Mesendoderm (in vitro differentiated cells): ENCODE results near the gene KDM4F.

Experiments used
- DNase-seq: peaks from one replicate; pipeline ENCODE4 v3.0.0; 2013
- H2AK5ac ChIP-seq: 2 replicates; pipeline ENCODE4 v1.6.1; 2013; ENCODE audit warnings: low read length, inconsistent platforms
- H2BK120ac ChIP-seq: 2 replicates; pipeline ENCODE4 v1.6.1; 2013; ENCODE audit warnings: low read depth, mild to moderate bottlenecking, low read length, moderate library complexity, mixed read lengths
- H2BK15ac ChIP-seq: replicated peaks from 2 replicates; pipeline ENCODE4 v1.6.1; 2013; ENCODE audit warnings: low read depth, mild to moderate bottlenecking, moderate library complexity
- H2BK5ac ChIP-seq: 2 replicates; pipeline ENCODE4 v1.6.1; 2013; ENCODE audit warnings: low read length, inconsistent platforms
- H3K18ac ChIP-seq: 2 replicates; pipeline ENCODE4 v1.6.1; 2013; ENCODE audit warnings: mild to moderate bottlenecking, low read length, mixed read lengths
- H3K23ac ChIP-seq: one replicate; pipeline ENCODE4 v1.6.1; 2013; ENCODE audit warnings: low read length
- H3K27ac ChIP-seq: 2 replicates; pipeline ENCODE4 v1.5.1; 2013; ENCODE audit warnings: low read depth, mild to moderate bottlenecking, inconsistent platforms, low read length, moderate library complexity
- H3K27me3 ChIP-seq: 2 replicates; pipeline ENCODE4 v1.6.1; 2013; ENCODE audit warnings: low read length, control low read depth, mild to moderate bottlenecking, inconsistent platforms; ENCODE audit not compliant: insufficient read depth, poor library complexity
- H3K36me3 ChIP-seq: 2 replicates; pipeline ENCODE4 v1.6.1; 2013; ENCODE audit warnings: low read length, inconsistent platforms; ENCODE audit not compliant: control insufficient read depth, insufficient read depth
- H3K4ac ChIP-seq: one replicate; pipeline ENCODE4 v1.6.1; 2013; ENCODE audit warnings: low read depth, mild to moderate bottlenecking, low read length, moderate library complexity
- H3K4me1 ChIP-seq: 2 replicates; pipeline ENCODE4 v1.6.1; 2013; ENCODE audit warnings: low read depth, low read length, inconsistent platforms; ENCODE audit not compliant: control insufficient read depth
- H3K4me2 ChIP-seq: 2 replicates; pipeline ENCODE4 v1.6.1; 2013; ENCODE audit warnings: low read length
- H3K4me3 ChIP-seq: 2 replicates; pipeline ENCODE4 v1.5.1; 2013; ENCODE audit warnings: mild to moderate bottlenecking, low read length
- H3K56ac ChIP-seq: one replicate; pipeline ENCODE4 v1.6.1; 2013; ENCODE audit warnings: low read length
- H3K79me1 ChIP-seq: 2 replicates; pipeline ENCODE4 v1.6.1; 2013; ENCODE audit warnings: low read length, inconsistent platforms
- H3K79me2 ChIP-seq: 2 replicates; pipeline ENCODE4 v1.6.1; 2013; ENCODE audit warnings: mild to moderate bottlenecking, low read length; ENCODE audit not compliant: control insufficient read depth, insufficient read depth
- H3K9ac ChIP-seq: 2 replicates; pipeline ENCODE4 v1.6.1; 2013; ENCODE audit warnings: low read length, inconsistent platforms
- H4K5ac ChIP-seq: one replicate; pipeline ENCODE4 v1.6.1; 2013; ENCODE audit warnings: low read length
- H4K8ac ChIP-seq: one replicate; pipeline ENCODE4 v1.6.1; 2013; ENCODE audit warnings: low read depth, mild to moderate bottlenecking, control low read depth, low read length, moderate library complexity
- WGBS: extraction: QIAGEN DNeasy Blood & Tissue Kit; methylation state at CpG from one replicate; pipeline ENCODE4 v1.1.7; 2013; ENCODE audit warnings: low lambda C conversion rate, missing lambda C conversion rate; ENCODE audit not compliant: insufficient coverage; ENCODE audit errors: extremely low coverage; 5-methylcytosine and 5-hydroxymethylcytosine counted together

KDM4F gene

DNA sequence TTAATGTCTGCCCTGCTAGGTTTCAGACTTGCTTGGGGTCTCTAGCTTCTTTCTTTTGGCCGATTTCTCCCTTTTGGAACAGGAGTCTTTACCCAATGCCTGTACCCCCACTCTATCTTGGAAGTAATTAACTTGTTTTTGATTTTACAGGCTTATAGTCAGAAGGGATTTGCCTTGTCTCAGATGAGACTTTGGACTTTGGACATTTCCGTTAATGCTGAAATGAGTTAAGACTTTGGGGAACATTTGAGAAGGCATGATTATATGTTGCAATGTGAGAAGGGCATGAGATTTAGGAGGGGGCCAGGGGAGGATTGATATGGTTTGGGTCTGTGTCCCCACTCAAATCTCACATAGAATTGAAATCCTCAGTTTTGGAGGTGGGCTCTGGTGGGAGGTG lies 5.1 kb downstream of the KDM4F start:
- Histone ChIP-seq H2AK5ac (no peak overlapping the region), H4K5ac (no peak overlapping the region), H2BK15ac (no peak overlapping the region), H3K23ac (no peak overlapping the region), H3K27me3 (no peaks in the 10 kb centered on the region), H3K4me1 (no peaks in the 10 kb centered on the region), H2BK120ac (no peak overlapping the region), H3K36me3 (no peaks in the 10 kb centered on the region), H2BK5ac (no peak overlapping the region), H3K9ac (no peak overlapping the region), H3K4ac (no peak overlapping the region), H3K79me2 (no peaks in the 10 kb centered on the region), H3K27ac (no peak overlapping the region), H4K8ac (no peak overlapping the region), H3K4me2 (no peak overlapping the region), H3K4me3 (no peak overlapping the region), H3K79me1 (no peaks in the 10 kb centered on the region), H3K56ac (no peak overlapping the region), H3K18ac (no peak overlapping the region)
- DNase-seq = no peak
- no CpG with 5 or more reads among the region's 2 CpGs for WGBS

GRCh38 chr11:95055283-95055897 lies 6.2 kb downstream of the KDM4F start:
- no peaks in the 10 kb centered on the region for H3K27me3 ChIP-seq
- H3K56ac ChIP-seq = no peak overlapping the region
- no peak overlapping the region for H2BK120ac ChIP-seq
- H3K79me2 ChIP-seq = no peaks in the 10 kb centered on the region
- H3K23ac ChIP-seq = no peak overlapping the region
- H3K4me2 ChIP-seq = no peak overlapping the region
- H3K79me1 ChIP-seq = no peaks in the 10 kb centered on the region
- H4K8ac ChIP-seq = no peak overlapping the region
- no peaks in the 10 kb centered on the region for H3K36me3 ChIP-seq
- no peak overlapping the region for H3K18ac ChIP-seq
- no peak overlapping the region for H2BK15ac ChIP-seq
- no peak for DNase-seq
- no peak overlapping the region for H2BK5ac ChIP-seq
- no peak overlapping the region for H3K27ac ChIP-seq
- H3K4ac ChIP-seq = no peak overlapping the region
- H3K9ac ChIP-seq = no peak overlapping the region
- H3K4me3 ChIP-seq = no peak overlapping the region
- no peak overlapping the region for H4K5ac ChIP-seq
- H2AK5ac ChIP-seq = no peak overlapping the region
- H3K4me1 ChIP-seq = no peaks in the 10 kb centered on the region
- WGBS = no CpG with 5 or more reads among the region's 2 CpGs

DNA sequence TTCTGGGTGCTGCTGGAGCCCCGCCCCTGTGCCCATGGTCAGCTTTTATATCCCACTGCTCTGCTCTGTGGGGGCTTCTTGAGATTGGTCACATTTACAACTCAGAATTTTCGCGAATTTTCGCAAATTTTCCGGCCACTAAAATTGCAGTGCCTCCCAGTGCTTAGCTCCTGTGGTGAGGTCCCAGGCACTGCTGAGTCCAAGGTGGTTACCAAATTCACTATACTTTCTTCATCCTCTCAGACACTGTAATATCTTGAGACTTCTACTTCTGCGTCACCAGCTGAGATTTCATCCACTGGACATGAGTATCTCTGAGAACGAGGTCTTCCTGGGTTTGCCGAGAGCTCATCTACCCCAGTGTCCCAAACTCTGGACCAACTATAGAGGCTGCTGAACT lies 8.7 kb downstream of the KDM4F start:
- Histone ChIP-seq H3K79me2 (no peaks in the 10 kb centered on the region), H3K27ac (no peak overlapping the region), H3K79me1 (no peaks in the 10 kb centered on the region), H2BK15ac (no peak overlapping the region), H2AK5ac (no peak overlapping the region), H3K36me3 (no peaks in the 10 kb centered on the region), H3K23ac (no peak overlapping the region), H3K18ac (no peak overlapping the region), H2BK120ac (no peak overlapping the region), H3K4ac (no peak overlapping the region), H3K56ac (no peak overlapping the region), H4K5ac (no peak overlapping the region), H3K4me3 (no peak overlapping the region), H3K27me3 (no peaks in the 10 kb centered on the region), H4K8ac (no peak overlapping the region), H2BK5ac (no peak overlapping the region), H3K9ac (no peak overlapping the region), H3K4me1 (no peaks in the 10 kb centered on the region), H3K4me2 (no peak overlapping the region)
- no peak for DNase-seq
- no CpG with 5 or more reads among the region's 8 CpGs for WGBS

- H3K9ac ChIP-seq = no peak overlapping the region
- no peaks in the 10 kb centered on the region for H3K36me3 ChIP-seq
- H3K4ac ChIP-seq = no peak overlapping the region
- H4K5ac ChIP-seq = no peak overlapping the region
- H3K27me3 ChIP-seq = no peaks in the 10 kb centered on the region
- H2BK5ac ChIP-seq = no peak overlapping the region
- no CpG with 5 or more reads among the region's 1 CpG for WGBS
- no peak overlapping the region for H2AK5ac ChIP-seq
- H2BK120ac ChIP-seq = no peak overlapping the region
- H3K79me1 ChIP-seq = no peaks in the 10 kb centered on the region
- no peak overlapping the region for H2BK15ac ChIP-seq
- no peak overlapping the region for H3K27ac ChIP-seq
- no peak overlapping the region for H3K18ac ChIP-seq
- no peak overlapping the region for H4K8ac ChIP-seq
- DNase-seq = no peak
- H3K56ac ChIP-seq = no peak overlapping the region
- H3K4me1 ChIP-seq = no peaks in the 10 kb centered on the region
- H3K4me2 ChIP-seq = no peak overlapping the region
- no peaks in the 10 kb centered on the region for H3K79me2 ChIP-seq
- H3K4me3 ChIP-seq = no peak overlapping the region
- no peak overlapping the region for H3K23ac ChIP-seq
Observed at GRCh38 chr11:95058621-95059020, 9.4 kb downstream of the KDM4F start.

DNA sequence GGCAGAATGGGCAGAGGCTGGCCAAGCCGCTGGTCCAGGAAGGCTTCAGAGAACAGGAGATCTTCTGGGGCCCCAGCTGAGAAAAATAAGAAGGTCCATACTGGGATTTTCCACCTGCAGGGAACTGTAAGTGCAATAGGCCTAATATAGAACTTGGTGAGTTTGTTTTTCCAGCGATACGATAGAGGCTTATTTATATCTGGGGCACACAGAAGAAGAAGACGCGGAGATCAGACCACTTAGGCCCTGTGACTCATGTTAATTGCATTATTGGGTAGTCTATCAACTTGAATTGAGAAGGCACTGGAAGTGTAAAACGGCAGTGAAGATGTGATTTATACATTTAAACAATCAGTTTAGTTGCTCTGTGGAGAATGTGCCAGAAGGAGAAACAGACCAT lies 9.8 kb downstream of the KDM4F start:
- Histone ChIP-seq H2BK5ac (no peak overlapping the region), H2BK120ac (no peak overlapping the region), H2BK15ac (no peak overlapping the region), H3K9ac (no peak overlapping the region), H3K18ac (no peak overlapping the region), H3K79me2 (no peaks in the 10 kb centered on the region), H3K23ac (no peak overlapping the region), H3K4ac (no peak overlapping the region), H3K27ac (no peak overlapping the region), H3K27me3 (no peaks in the 10 kb centered on the region), H3K4me3 (no peak overlapping the region), H4K5ac (no peak overlapping the region), H2AK5ac (no peak overlapping the region), H3K79me1 (no peaks in the 10 kb centered on the region), H3K56ac (no peak overlapping the region), H3K4me2 (no peak overlapping the region), H4K8ac (no peak overlapping the region), H3K36me3 (no peaks in the 10 kb centered on the region), H3K4me1 (no peaks in the 10 kb centered on the region)
- no CpG with 5 or more reads among the region's 6 CpGs for WGBS
- no peak for DNase-seq

- H3K56ac ChIP-seq = no peak overlapping the region
- no peak overlapping the region for H3K4me3 ChIP-seq
- H3K79me1 ChIP-seq = no peaks in the 10 kb centered on the region
- no peak for DNase-seq
- H4K5ac ChIP-seq = no peak overlapping the region
- H3K27me3 ChIP-seq = no peaks in the 10 kb centered on the region
- H2AK5ac ChIP-seq = no peak overlapping the region
- H3K4ac ChIP-seq = no peak overlapping the region
- no peak overlapping the region for H3K27ac ChIP-seq
- H3K18ac ChIP-seq = no peak overlapping the region
- no peak overlapping the region for H4K8ac ChIP-seq
- no peaks in the 10 kb centered on the region for H3K4me1 ChIP-seq
- no peak overlapping the region for H3K9ac ChIP-seq
- H2BK15ac ChIP-seq = no peak overlapping the region
- H3K79me2 ChIP-seq = no peaks in the 10 kb centered on the region
- no peaks in the 10 kb centered on the region for H3K36me3 ChIP-seq
- H3K4me2 ChIP-seq = no peak overlapping the region
- no peak overlapping the region for H2BK120ac ChIP-seq
- no peak overlapping the region for H2BK5ac ChIP-seq
- WGBS = no CpG with 5 or more reads among the region's 1 CpG
- H3K23ac ChIP-seq = no peak overlapping the region
Observed at GRCh38 chr11:95065336-95065735, 16.1 kb downstream of the KDM4F start.
